Activated gamma-delta T cell treated with anti-CD3 and anti-CD28 coated beads, Interleukin-2, amount 50 U/mL, for 16 hours (primary cell): ENCODE data around the gene SPIN1.

Source experiments
- DNase-seq: peaks from one replicate; pipeline ENCODE4 v3.0.0-alpha.2; 2020; ENCODE audit warnings: low read depth

SPIN1 gene

GRCh38 chr9:88498880-88499279 is 110.6 kb downstream of the SPIN1 start:
- DNase-seq: no peak

DNA sequence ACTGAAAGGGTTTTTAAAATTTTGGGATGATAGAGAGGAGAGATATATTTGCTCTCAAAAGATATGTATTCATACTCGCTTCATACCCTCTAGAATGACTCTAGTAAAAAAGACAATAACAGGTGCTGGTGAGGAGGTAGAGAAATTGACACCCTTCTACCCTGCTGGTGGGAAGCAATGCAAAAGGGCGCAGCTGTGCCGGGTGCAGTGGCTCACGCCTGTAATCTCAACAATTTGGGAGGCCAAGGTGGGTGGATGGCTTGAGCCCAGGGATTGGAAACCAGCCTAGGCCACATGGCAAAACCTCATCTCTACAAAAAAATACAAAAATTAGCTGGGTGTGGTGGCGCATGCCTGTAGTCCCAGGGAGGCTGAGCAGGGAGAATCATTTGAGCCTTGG is 112.8 kb downstream of the SPIN1 start:
- DNase-seq: no peak

GRCh38 chr9:88502552-88503034 is 114.3 kb downstream of the SPIN1 start:
- DNase-seq: no peak

GRCh38 chr9:88503081-88503844 is 115.0 kb downstream of the SPIN1 start:
- no peak for DNase-seq

DNA sequence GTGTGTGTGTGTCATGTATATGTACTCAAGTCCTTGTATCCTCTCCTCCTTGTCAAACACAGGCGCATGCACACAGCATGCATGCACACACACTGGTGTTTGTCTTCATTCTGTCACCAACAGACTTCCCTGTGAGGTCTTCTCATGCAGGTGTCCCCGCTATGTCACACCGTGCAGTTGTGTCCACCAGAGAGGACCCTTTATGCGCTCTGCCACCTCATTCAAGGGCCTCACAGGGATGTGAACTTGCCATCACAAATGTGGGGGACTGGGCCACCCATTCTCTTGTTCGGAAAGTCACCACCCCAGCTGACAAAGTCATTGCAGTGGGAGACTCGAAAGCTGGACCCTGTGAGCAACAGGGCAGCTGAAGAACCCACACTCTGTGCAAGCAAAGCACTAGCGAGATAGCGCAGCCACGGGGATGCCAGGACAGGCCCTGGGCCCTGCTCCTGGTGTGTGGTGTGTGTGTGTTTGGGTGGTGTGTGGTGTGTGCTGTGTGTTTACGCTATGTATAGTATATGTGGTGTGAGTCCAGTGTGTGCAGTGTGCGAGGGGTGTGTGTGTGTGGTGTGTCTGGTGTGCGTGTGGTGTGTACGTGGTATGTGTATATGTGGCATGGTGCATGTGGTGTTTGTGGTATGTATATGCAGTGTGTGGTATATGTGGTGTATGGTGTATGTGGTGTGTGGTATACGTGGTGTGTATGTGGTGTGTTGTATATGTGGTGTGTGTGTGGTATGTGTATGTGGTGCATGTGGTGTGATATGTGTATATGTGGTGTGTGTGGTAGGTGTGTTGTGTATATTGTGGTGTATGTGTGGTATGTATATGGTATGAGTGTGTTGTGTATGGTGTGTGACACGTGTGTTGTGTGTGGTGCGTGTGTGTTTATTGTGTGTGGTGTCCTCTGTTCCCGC is 115.9 kb downstream of the SPIN1 start:
- no peak for DNase-seq

DNA sequence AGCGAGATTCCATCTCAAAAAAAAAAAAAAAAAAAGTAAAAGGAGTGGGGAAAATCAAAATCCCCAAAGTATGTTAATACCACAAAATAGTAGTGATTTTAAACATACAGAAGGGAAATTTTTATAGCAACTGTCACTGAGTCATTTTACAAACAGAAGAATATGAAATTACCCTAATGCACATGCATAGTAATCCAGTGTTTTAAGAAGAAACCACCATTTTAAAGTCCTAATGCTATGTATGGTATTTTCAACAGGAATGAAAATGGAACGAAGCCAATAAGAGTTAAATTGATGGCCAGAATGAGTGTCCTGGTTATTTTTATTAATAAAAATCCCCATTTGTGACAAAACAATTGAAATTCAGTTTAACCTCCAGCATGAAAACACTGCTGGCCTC is 120.1 kb downstream of the SPIN1 start:
- no peak for DNase-seq

DNA sequence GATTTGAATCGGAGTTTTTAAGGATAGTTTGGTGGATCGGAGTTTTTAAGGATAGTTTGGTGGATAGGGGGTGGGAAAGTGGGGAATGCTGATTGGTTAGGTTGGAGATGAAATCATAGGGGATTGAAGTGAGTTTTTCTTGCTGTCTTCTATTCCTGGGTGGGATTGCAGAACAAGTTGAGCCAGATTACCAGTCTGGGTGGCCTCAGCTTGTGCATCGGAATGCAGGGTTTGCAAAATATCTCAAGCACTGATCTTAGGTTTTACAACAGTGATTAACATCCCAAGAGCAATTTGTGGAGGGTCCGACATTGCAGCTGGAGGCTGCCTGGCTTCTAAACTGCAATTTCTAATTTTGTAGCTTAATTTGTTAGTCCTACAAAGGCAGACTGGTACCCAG is 123.7 kb downstream of the SPIN1 start:
- DNase-seq: no peak

DNA sequence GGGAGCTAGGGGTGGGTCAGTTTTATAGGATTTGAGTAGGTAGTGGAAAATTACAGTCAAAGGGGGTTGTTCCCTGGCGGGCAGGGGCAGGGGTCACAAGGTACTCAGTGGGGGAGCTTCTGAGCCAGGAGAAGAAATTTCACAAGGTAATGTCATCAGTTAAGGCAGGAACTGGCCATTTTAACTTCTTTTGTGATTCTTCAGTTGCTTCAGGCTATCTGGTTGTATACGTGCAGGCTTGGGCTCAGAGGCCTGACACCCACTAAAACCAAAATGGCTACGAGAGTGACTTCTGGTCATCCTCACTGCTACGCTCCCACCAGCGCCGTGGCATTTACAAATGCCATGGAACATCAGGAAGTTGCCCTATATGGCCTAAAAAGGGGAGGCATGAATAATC is 126.0 kb downstream of the SPIN1 start:
- DNase-seq: no peak

- no peak for DNase-seq
These were observed 133.1 kb downstream of the SPIN1 start for GRCh38 chr9:88521308-88521707.

DNA sequence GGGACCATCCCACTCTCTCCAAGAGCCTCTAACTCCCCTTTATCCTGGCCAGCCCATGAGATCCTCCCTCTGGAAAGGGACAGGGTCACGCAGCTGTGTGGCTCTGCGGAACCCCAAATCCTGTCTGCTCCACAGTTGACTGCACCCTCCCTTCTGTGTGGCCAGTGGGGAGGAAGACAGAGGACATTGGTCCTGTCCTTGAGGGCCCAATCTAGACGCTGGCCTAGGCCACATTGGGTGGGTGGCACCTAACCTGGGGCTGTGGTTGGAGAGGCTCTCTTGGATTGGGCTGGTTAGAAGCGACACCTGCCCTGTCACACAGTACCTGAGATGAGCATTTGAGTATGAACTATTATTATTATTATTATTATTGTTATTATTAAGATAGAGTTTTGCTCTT is 134.1 kb downstream of the SPIN1 start:
- DNase-seq: no peak

GRCh38 chr9:88523056-88523455 is 134.8 kb downstream of the SPIN1 start:
- DNase-seq: no peak

DNA sequence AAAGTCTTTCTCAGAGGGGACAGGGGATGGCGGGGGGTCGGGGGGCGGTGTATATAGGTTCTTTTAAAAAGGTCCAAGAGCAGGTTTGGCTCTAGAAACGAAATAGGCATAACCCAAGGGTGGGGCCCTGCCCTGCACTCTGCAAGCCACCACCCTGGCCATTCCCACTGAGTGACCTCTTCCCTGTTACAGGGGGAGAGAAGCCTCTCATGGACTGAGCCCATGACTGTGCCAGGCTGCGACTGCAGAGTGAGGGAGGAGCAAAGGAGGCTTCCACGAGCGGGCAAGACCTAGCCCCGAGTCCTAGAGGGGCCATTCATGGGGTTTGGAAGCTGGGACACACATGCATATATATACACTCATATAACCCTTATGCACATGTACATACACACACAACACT is 136.7 kb downstream of the SPIN1 start:
- no peak for DNase-seq

GRCh38 chr9:88527618-88528017 is 139.4 kb downstream of the SPIN1 start:
- DNase-seq: no peak
